ENCODE data around the gene ARAP3. TPM values are rescaled to one million over a fixed set of nuclear protein-coding genes. Genes with fewer than 3 reads are reported as not detected.

ARAP3 gene
- total and polyA plus RNA-seq, 5 experiments from 2014 or later, result 38.2 to 41.4 TPM; not detected in 3

- H3K27ac Mint-ChIP-seq, result peak within 1 kb of the TSS; percentile 31 to 97 (median 92)
- H3K36me3 Mint-ChIP-seq, result peaks cover 0 to 23% (median 6%) of the 10 kb centered on the region in 3 donors
- DNase-seq (peak; percentile 86 to 97 (median 94)), ATAC-seq (peak; percentile 73 to 83)
- POLR2A ChIA-PET, result interaction anchor here (0.7 to 6.8 kb wide), 20 partner anchors 8 to 332 kb away, joined by 3 to 107 read pairs (median 6); partner anchors contain the start of genes DELE1, DIAPH1, FCHSD1 and RNF14
- peaks cover 23 to 50% (median 39%) of the 10 kb centered on the region in 4 donors for H3K4me1 Mint-ChIP-seq
- no peaks in the 10 kb centered on the region for H3K27me3 Mint-ChIP-seq
- no peaks in the 10 kb centered on the region for H3K9me3 Mint-ChIP-seq
- peak within 1 kb of the TSS; percentile 85 to 97 (median 92) for H3K4me3 Mint-ChIP-seq
These were observed 45.5 kb downstream of the ARAP3 start, which contains the start of the genes HDAC3 and RELL2 for GRCh38 chr5:141636413-141637122. Gene HDAC3 (minus strand): TSS chr5:141636849. CDS start chr5:141636790, 59 bp downstream. Gene RELL2 (plus strand): TSS chr5:141636997. CDS start chr5:141638226, 1,229 bp downstream.

- Mint-ChIP-seq H3K4me3 (peak overlapping the region; percentile 85 to 97 (median 92)), H3K27me3 (no peaks in the 10 kb centered on the region), H3K36me3 (peaks cover 0 to 26% (median 6%) of the 10 kb centered on the region in 3 donors), H3K27ac (peak overlapping the region; percentile 31 to 97 (median 91)), H3K9me3 (no peaks in the 10 kb centered on the region), H3K4me1 (peaks cover 23 to 50% (median 39%) of the 10 kb centered on the region in 4 donors)
- DNase-seq, result peak in 2 of 10 donors; percentile 21 to 41
- POLR2A ChIA-PET, result interaction anchor here (0.7 to 6.8 kb wide), 15 partner anchors 8 to 333 kb away, joined by 3 to 107 read pairs (median 7); partner anchors contain the start of genes DIAPH1, FCHSD1, RNF14 and TAF7
- no peak for ATAC-seq
These were observed 46.0 kb downstream of the ARAP3 start for GRCh38 chr5:141636106-141636412.

- ATAC-seq (no peak), DNase-seq (no peak)
- Mint-ChIP-seq H3K4me1 (peaks cover 23 to 50% (median 39%) of the 10 kb centered on the region in 4 donors), H3K27me3 (no peaks in the 10 kb centered on the region), H3K4me3 (peak overlapping the region; percentile 85 to 97 (median 92)), H3K27ac (peak overlapping the region in 9 of 10 donors; percentile 31 to 97 (median 91)), H3K36me3 (peaks cover 0 to 24% (median 4%) of the 10 kb centered on the region in 3 donors), H3K9me3 (no peaks in the 10 kb centered on the region)
- POLR2A ChIA-PET, result interaction anchor here (0.7 to 6.8 kb wide), 9 partner anchors 11 to 315 kb away, joined by 3 to 107 read pairs (median 9); partner anchors contain the start of genes DIAPH1, FCHSD1 and TAF7
These were observed 46.4 kb downstream of the ARAP3 start for GRCh38 chr5:141635646-141636045.

- H3K4me1 Mint-ChIP-seq, result peaks cover 25 to 50% (median 39%) of the 10 kb centered on the region in 4 donors
- peak overlapping the region in 9 of 10 donors; percentile 85 to 97 (median 92) for H3K4me3 Mint-ChIP-seq
- H3K9me3 Mint-ChIP-seq, result no peaks in the 10 kb centered on the region
- DNase-seq (no peak), ATAC-seq (no peak)
- peaks cover 0 to 33% (median 6%) of the 10 kb centered on the region in 3 donors for H3K36me3 Mint-ChIP-seq
- POLR2A ChIA-PET, result interaction anchor here (0.5 to 6.8 kb wide), 3 partner anchors 14 to 1330 kb away, joined by 3 to 107 read pairs (median 36); partner anchors contain the start of genes DIAPH1 and FCHSD1
- no peaks in the 10 kb centered on the region for H3K27me3 Mint-ChIP-seq
- peak overlapping the region in 4 of 10 donors; percentile 15 to 74 (median 59) for H3K27ac Mint-ChIP-seq
These were observed 47.3 kb downstream of the ARAP3 start for GRCh38 chr5:141634720-141635119.

- peak overlapping the region in 6 of 10 donors; percentile 2 to 97 (median 28) for H3K4me3 Mint-ChIP-seq
- peak overlapping the region in 6 of 10 donors; percentile 1 to 70 (median 42) for H3K27ac Mint-ChIP-seq
- peaks cover 0 to 40% (median 6%) of the 10 kb centered on the region in 3 donors for H3K36me3 Mint-ChIP-seq
- H3K27me3 Mint-ChIP-seq, result no peaks in the 10 kb centered on the region
- POLR2A ChIA-PET, result interaction anchor here (0.6 to 0.8 kb wide), 4 partner anchors 8 to 69 kb away, joined by 3 to 5 read pairs (median 4); no protein-coding TSS in a partner anchor
- no peaks in the 10 kb centered on the region for H3K9me3 Mint-ChIP-seq
- ATAC-seq (no peak), DNase-seq (no peak)
- peaks cover 27 to 48% (median 39%) of the 10 kb centered on the region in 4 donors for H3K4me1 Mint-ChIP-seq
These were observed 48.0 kb downstream of the ARAP3 start for GRCh38 chr5:141633871-141634561.

- H3K4me3 Mint-ChIP-seq, result no peak overlapping the region
- peaks cover 0 to 53% (median 6%) of the 10 kb centered on the region in 3 donors for H3K36me3 Mint-ChIP-seq
- POLR2A ChIA-PET, result interaction anchor here (1.6 kb wide), 1 partner anchor 34 kb away, joined by 3 read pairs; no protein-coding TSS in a partner anchor
These were observed 49.4 kb downstream of the ARAP3 start for GRCh38 chr5:141632650-141633049.

GRCh38 chr5:141630570-141631140 lies 51.4 kb downstream of the ARAP3 start:
- peaks cover 3 to 69% (median 8%) of the 10 kb centered on the region in 3 donors for H3K36me3 Mint-ChIP-seq
- no peaks in the 10 kb centered on the region for H3K9me3 Mint-ChIP-seq
- DNase-seq, result no peak
- POLR2A ChIA-PET, result interaction anchor here (0.7 to 1.1 kb wide), 3 partner anchors 14 to 38 kb away, joined by 3 to 8 read pairs (median 6); no protein-coding TSS in a partner anchor
- no peak for ATAC-seq
- H3K4me3 Mint-ChIP-seq, result no peak overlapping the region
- H3K27me3 Mint-ChIP-seq, result no peaks in the 10 kb centered on the region
- H3K27ac Mint-ChIP-seq, result no peak overlapping the region
- peaks cover 20 to 32% (median 28%) of the 10 kb centered on the region in 4 donors for H3K4me1 Mint-ChIP-seq

More at GRCh38 chr5:141632650-141633049, 49.4 kb downstream of the ARAP3 start:
- H3K9me3 Mint-ChIP-seq, result no peaks in the 10 kb centered on the region
- H3K27me3 Mint-ChIP-seq, result no peaks in the 10 kb centered on the region
- no peak overlapping the region for H3K27ac Mint-ChIP-seq
- ATAC-seq (no peak), DNase-seq (no peak)
- H3K4me1 Mint-ChIP-seq, result peaks cover 26 to 40% (median 30%) of the 10 kb centered on the region in 4 donors

GRCh38 chr5:141628175-141628788 lies 53.7 kb downstream of the ARAP3 start:
- H3K4me3 Mint-ChIP-seq, result no peak overlapping the region

GRCh38 chr5:141623611-141624010 lies 58.4 kb downstream of the ARAP3 start:
- ATAC-seq (no peak), DNase-seq (no peak)
- H3K36me3 Mint-ChIP-seq, result peaks cover 4 to 71% (median 19%) of the 10 kb centered on the region in 3 donors
- H3K27ac Mint-ChIP-seq, result peak overlapping the region in 8 of 10 donors; percentile 68 to 90 (median 74)
- H3K4me3 Mint-ChIP-seq, result no peak overlapping the region
- no peaks in the 10 kb centered on the region for H3K27me3 Mint-ChIP-seq
- no peaks in the 10 kb centered on the region for H3K9me3 Mint-ChIP-seq
- peaks cover 10 to 21% (median 15%) of the 10 kb centered on the region in 4 donors for H3K4me1 Mint-ChIP-seq
- POLR2A ChIA-PET, result no interaction called here

More at GRCh38 chr5:141628175-141628788, 53.7 kb downstream of the ARAP3 start:
- DNase-seq (no peak), ATAC-seq (no peak)
- Mint-ChIP-seq H3K36me3 (peaks cover 8 to 83% (median 10%) of the 10 kb centered on the region in 3 donors), H3K27me3 (no peaks in the 10 kb centered on the region), H3K27ac (peak overlapping the region in 4 of 10 donors; percentile 12 to 56 (median 37)), H3K4me1 (peaks cover 5 to 18% (median 12%) of the 10 kb centered on the region in 4 donors), H3K9me3 (no peaks in the 10 kb centered on the region)
- POLR2A ChIA-PET, result interaction anchor here (0.8 to 2.0 kb wide), 2 partner anchors 9 kb away, joined by 3 to 9 read pairs; partner anchors contain the start of genes HDAC3 and RELL2

- peak overlapping the region in 5 of 10 donors; percentile 7 to 34 (median 17) for H3K4me3 Mint-ChIP-seq
- POLR2A ChIA-PET, result interaction anchor here (1.2 kb wide), 1 partner anchor 13 kb away, joined by 5 read pairs; the partner anchor contains the start of genes HDAC3 and RELL2
- peaks cover 4 to 66% (median 19%) of the 10 kb centered on the region in 3 donors for H3K36me3 Mint-ChIP-seq
- DNase-seq (no peak), ATAC-seq (no peak)
- H3K27ac Mint-ChIP-seq, result peak overlapping the region in 9 of 10 donors; percentile 68 to 90 (median 73)
- peaks cover 11 to 21% (median 16%) of the 10 kb centered on the region in 4 donors for H3K4me1 Mint-ChIP-seq
- H3K9me3 Mint-ChIP-seq, result no peaks in the 10 kb centered on the region
- no peaks in the 10 kb centered on the region for H3K27me3 Mint-ChIP-seq
These were observed 58.8 kb downstream of the ARAP3 start for GRCh38 chr5:141623186-141623585.
